SKM-1 treated with dmso at 0.1 percent for 144 hours (cell line): ENCODE results near the gene CTDSPL2.
A peak's percentile ranks its signal among the peaks of the same experiment; 100 is the strongest.
"Not testable (repeated sequence)": the region's sequence is repeated elsewhere in the genome, so short reads cannot be mapped to it uniquely, and the experiment has no call there.

ENCODE experiments used
- DNase-seq: peaks from one replicate; lab custom pipeline; 2025; ENCODE audit not compliant: unreplicated experiment; lab: John Stamatoyannopoulos, UW

CTDSPL2 gene

DNA sequence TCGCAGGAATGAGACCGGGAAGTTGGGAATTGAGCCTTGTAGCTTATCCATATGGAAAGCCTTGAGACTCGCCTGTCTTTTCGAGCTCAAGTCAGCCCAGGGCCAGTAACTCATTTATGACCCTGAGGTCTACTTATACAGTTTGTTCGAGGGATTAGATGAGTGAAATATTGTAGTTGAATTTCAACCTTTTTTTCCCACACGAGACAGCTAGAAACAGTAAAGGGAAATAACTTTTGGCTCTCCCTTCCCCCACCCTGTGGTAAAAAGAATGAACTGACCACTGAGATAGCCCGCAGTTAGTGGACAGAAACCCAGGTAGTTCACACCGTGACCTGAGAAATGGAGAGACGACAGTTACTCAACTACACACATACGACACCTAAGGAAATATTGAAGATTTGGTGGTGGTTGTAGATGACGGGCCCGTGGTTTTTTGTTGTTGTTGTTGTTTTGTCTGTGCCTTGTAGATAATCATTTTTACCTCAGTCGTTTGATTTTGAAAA is 110.4 kb downstream of the CTDSPL2 start:
- DNase-seq: peak; percentile 30

DNA sequence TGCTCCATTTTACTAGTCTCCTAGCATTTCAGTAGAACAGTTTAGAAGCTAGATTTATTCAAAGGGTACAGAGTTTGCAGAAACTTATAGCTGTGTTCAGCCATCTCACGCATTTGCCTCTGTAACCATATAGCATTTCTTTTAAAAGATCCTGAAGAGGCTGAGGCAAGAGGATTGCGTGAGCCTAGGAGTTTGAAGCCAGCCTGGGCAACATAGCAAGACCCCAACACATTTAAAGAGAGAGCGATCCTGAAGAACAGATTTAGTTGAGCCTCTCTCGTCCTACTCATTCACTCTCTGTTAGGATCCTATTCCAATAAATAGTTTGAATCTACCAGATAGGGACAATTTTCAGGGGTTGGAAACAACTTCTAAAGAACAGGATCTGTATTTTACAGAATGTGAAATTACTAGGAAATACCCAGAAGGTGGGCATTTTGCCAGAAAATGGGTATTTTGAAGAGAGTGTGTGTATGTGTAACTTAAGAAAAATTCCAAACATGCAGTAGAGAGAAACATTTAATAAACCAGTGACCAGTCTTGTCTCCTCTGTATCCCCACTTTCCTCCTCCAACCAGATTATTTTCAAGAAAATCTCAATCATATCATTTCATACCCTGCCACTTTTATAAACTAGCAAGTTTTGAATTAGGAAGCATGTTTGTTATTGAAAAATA is 114.0 kb downstream of the CTDSPL2 start:
- no peak for DNase-seq

DNA sequence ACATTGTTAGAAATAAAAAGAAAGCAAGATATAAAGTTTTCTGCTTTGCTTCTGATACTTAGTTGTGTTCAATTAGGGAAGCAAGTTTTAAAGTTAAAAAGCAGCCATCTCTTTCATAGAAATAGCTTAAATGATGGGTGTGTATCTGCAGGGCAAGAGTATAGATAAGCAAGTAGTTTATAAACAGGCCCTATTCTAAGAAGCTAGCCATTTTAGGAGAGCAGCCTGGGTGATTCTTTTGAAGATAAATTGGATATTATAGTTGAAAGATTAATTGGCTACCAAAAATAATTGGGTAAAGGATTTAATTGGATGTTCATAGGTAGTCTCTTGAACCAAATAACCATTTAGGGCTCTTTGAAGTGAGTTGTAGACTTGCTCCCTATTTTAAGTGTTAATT is 115.2 kb downstream of the CTDSPL2 start:
- DNase-seq: no peak

DNA sequence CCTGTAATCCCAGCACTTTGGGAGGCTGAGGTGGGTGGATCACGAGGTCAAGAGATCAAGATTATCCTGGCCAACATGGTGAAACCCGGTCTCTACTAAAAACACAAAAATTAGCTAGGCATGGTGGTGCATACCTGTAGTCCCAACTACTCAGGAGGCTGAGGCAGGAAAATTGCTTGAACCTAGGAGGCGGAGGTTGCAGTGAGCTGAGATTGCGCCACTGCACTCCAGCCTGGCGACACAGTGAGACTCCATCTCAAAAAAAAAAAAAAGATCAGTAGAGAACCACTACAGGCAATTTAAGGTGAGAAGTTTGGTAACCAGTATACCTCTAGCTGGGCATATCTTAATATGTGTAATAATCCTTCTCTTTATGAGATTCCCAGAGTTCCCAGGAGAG is 117.3 kb downstream of the CTDSPL2 start:
- not testable (repeated sequence) for DNase-seq

DNA sequence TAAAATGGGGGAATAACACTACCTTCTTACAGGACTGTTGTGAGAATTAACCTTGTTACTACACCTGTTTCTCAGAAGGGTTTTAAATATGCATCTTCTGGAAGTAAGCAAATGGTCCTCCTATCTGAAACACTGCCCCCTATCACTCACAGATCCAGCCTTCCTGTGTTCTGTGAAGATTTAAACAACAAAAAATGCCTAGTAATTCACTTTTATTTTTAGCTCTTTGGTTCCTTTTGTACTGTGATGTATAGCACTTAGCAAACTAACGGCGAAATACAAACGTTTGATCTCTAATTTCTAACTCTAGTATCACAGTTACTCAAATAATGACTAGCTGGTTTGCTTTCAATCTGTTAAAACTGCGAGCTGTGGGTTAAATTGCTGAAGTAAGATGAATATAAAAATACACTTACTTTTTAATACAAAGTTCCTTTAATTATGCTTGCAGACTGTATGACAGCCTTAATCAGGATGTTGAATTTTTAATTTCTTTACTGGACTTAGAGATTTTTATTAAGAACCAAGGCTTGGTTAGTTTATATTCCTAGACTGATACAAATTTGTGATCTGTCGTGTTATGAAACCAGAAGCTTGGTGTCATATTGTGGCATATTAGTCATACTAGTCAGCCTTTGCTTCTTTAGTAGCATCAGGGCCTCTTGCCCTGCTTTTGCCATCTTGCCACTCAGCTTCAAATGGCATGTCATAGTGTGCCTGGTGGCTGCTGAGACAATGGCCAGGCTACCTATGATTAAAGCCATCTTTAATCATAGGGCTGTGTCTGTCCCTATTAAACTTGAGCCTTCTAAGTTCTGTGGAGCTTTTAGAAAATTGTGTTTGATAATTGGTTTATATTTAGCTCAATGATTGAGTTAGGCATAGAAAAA is 118.7 kb downstream of the CTDSPL2 start:
- no peak for DNase-seq

DNA sequence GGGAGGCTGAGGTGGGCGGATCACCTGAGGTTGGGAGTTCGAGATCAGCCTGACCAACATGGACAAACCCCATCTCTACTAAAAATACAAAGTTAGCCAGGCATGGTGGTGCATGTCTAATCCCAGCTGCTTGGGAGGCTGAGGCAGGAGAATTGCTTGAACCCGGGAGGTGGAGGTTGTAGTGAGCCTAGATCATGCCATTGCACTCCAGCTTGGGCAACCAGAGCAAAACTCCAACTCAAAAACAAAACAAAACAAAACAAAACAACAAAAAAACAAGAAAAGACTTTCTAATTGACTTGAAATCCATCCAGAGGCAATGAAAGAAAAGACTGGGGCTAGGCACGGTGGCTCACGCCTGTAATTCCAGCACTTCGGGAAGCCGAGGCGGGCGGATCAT is 121.7 kb downstream of the CTDSPL2 start:
- DNase-seq: not testable (repeated sequence)

DNA sequence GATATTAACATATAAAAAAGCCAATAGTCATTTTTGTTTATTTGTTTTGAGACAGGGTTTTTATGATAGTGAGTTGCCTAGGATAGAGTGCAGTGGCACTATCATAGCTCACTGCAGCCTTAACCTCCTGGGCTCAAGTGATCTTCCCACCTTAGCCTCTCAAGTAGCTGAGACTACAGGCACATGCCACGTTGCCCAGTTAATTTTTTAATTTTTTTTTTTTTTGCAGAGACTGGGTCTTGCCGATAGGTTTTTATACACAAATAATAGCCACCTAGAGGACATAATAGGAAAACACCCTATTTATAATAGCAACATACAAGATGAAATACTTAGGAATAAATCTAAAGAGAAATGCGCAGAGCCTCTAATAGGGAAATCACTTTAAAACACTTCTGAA is 122.8 kb downstream of the CTDSPL2 start:
- no peak for DNase-seq

DNA sequence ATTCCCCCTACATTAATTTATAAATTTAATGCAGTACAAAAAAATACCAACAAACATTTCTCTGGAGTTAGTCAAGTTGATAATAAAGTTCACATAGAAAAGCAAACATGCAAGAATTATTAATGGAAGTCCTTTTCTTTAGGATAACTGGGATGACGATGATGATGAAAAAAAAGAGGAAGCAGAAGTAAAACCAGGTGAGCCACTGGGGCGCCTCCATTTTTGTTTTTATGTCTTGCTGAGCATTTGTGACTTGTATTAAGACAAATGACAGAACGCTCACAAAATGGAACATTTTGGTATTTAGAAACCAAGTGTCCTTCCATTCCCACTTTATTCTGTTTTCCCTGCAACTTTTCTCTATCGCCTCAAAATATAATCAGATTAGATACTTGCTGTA is 123.3 kb downstream of the CTDSPL2 start:
- DNase-seq: no peak

DNA sequence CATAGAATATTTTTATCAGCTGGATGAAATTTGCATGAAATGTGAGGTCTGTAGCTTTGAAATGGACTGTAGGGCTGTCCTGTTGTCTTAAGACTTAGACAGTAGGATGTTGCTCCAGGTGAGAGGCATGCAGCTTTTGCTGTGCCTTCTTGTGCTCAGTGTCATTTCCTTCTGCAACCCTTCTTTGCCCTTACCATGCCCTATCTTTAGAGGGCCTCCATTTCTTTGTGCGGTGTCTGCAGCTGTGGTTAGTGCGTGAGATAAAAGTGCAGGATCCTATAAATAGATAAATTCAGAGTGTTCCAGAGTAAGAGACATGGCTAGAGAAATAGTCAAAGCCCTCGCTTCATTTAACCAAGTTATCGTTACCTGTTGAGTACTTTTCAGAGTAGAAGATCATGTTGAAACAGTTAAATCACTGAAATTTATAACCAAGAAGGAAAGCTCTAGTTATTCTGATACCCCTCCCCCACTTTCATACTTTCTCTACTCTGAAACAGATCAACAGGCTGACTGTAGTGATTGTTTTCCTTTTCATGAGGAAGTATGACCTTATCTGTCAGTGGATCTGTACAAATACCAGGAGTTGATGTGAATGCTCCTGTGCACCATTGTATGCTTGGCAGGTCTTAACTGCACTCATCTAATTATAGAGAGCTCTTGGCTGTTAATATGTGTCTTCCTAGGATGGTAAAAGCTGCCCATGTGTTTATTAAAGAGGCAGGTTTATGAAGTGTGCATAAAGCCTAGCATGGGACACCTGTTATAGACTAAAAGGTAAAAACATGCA is 127.7 kb downstream of the CTDSPL2 start:
- no peak for DNase-seq

DNA sequence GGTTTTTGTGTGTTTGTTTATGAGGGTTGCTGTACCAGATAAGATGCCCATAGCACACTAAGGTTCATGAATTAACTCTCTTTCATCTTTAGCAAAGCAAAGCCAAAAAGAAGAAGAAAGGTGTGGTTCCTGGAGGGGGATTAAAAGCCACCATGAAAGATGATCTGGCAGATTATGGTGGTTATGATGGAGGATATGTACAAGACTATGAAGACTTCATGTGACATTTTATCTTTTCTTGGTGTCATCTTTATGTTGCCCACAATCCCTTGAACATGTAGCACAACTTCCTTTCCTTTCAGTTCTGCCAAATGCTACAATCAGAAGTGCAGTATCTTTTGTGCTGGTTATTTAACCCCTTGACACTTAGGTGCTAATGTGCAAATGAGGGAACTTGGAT is 133.5 kb downstream of the CTDSPL2 start:
- not testable (repeated sequence) for DNase-seq

DNA sequence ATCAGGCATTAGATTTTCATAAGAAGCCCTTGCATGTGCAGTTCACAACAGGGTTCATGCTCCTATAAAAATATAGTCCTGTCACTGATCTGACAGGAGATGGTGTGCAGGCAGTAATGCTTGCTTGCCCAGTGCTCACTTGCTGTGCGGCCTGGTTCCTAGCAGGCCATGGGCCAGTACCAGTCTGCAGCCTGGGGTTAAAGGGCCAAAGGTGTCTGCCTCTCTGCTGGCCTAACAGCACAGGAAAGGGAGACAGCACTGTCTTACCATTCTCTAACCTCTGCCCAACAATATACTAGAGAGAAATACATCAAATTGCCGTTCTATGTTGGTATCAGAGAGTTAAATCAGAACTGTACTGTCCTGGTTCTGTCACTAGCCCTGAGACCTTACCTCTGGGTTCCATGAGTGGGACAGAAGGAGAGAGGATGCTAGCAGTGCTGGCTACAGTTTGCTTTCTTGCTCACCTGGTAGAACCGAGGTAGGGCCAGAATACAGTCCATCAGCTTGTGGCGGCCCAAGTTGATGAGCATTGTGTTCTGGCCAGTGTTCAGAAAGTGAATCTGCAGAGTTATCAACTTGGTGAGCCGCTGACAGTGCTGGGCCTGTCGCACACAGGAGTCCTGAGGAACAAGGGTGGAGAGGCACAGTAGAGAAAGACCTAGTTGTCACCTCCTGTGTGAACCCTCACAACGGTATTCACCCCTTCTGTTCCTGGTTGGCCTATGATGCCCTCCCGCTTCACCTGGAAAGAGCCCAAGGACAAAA is 138.1 kb downstream of the CTDSPL2 start:
- DNase-seq: no peak

DNA sequence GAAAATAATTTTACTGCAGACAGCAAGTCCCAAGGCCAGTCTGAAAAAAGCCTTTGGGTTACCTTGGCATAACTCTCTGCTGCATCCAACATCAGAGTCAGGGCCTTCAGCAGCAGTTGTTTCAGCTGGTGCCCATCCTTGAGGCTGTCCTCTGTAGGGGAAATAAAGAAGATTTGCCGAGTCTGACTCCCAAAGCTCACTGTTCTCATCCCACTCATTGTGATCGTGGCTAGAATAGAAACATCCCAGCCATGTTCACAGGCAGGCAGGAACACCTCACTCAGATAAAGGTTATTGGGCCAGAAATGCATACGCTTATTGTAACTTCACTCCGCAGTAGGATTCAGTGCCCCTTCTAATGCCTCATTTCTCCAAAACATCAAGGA is 138.7 kb downstream of the CTDSPL2 start:
- no peak for DNase-seq

DNA sequence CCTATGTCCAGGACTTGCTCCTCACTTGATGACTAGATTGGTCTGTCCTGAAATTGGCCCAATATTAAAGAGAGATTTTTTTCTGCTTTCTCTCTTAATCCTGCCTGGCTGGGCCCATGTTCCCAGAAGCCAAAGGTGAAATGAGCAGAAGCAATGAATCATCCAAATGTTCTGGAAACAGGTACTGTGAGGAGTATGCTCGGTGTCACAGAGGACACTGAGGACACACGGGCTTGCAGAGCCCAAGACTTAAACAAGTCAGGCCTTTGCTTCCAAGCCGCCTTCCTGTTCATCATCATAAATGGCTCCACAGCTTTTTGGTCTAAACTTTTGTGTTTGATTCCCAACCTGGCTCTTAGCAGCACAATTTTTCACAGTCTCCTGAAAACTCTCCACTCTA is 140.9 kb downstream of the CTDSPL2 start:
- DNase-seq: no peak

DNA sequence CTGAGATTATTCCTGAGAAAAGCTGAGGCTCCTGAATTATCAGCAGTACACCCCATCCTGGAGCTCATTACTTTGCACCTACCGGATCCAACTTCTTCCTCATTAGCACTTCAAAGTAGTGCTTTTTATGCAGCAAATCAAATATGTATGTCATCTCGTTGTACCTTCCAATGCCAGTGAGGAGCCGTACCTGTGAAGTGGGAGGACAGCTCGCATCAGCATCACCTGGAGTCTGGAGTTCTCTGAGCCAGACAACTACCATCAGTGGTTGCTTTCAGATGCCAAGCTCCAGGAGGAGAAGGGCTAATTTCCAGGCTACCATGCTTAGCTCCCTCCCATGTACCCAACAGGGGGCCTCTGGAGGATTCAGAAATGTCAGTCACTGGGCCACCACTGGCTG is 141.9 kb downstream of the CTDSPL2 start:
- no peak for DNase-seq

DNA sequence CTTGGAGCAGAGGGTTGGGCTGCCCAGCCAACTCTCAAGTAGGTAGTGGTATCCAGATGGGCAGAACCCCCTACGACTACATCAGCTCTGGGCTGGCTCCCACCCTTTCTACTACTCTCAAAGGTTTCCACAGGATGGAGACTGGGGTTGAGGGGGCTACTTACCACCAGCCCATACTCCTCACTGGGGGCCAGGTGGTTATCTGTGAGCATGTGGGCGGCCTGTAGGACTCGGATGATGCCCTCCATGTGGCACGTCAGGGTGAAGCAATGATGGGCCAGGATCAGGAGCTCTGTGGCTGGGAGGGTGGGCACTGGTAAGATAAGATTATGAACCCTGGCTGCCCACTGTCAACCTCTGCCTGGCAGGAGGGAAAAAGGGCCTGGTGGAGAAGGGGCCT is 142.9 kb downstream of the CTDSPL2 start:
- DNase-seq: no peak

DNA sequence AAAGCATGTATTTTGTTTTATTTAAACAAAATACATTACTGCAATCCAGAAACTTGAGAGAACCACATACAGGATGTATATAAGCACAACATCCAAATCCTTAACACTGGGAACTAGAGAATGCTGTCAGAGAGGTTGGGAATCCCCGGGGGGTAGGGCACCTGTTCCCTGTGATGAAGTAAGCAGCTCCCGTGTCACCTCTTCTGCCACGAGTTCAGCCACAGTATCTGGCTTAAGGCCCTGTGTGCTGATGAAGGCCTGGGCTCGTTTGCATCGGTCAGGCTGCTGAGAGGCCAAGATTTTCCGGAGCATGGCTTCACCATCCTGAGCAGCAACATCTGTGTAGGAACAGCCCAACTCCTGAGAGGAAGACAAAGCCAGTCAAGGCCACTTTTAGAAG is 146.0 kb downstream of the CTDSPL2 start:
- DNase-seq: no peak

DNA sequence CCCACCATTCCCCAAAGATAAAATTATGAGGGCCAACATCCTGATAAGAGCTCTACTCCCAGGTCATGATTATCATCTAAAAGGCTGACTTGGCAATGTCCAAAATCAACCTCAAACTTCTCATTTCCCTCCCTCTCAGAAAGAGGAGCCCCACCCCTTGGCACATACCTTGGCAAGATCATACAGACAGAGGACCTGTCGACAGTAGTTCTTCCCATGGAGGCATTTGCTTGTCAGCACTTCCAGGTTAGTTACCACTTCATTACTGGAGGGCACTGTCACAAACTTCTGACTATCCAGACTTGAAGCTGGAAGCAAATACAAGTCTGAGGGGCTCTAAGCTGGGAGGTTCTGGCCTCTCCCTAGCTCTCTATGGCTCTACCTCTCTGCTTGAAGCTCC is 147.3 kb downstream of the CTDSPL2 start:
- DNase-seq: no peak
